A549 (cell line): ENCODE data around the gene SART1. TPM values are rescaled to one million over a fixed set of nuclear protein-coding genes. Genes with fewer than 3 reads are reported as not detected.

ENCODE experiments used
- ATAC-seq, 2 experiments: fragments of 200-7000 bp in 1 of 2; fragments of >200 bp in 1 of 2; cut with Nextera tagmentation in 1 of 2; cut with Tn5 transposase in 1 of 2; 3 replicates each; pipeline versions ENCODE4 v1.8.0 to v1.9.1; 2018 to 2020; ENCODE audit warnings: mild to moderate bottlenecking in 1 of 2, moderate library complexity in 1 of 2
- CTCF ChIA-PET: fragments of 300-600 bp; sonication (Branson Sonifier 250); formaldehyde crosslinking; extraction: SDS; loops from one replicate; lab custom pipeline; 2021; ENCODE audit warnings: antibody characterized with exemption, inconsistent platforms; lab: Yijun Ruan, JAX
- POLR2A ChIA-PET: fragments of 350-600 bp; formaldehyde crosslinking; extraction: SDS; loops from one replicate; lab custom pipeline; 2021; ENCODE audit warnings: antibody characterized with exemption, inconsistent platforms; lab: Yijun Ruan, JAX
- DNase-seq, 2 experiments: peaks; one replicate each; pipeline versions ENCODE4 v3.0.0 to v3.0.0-alpha.2; 2011 to 2016; ENCODE audit warnings: low read depth in 1 of 2, low spot score in 1 of 2
- FAIRE-seq: peaks from 2 replicates; lab custom pipeline; 2011; peaks lifted over from hg19 to GRCh38; lab: Jason Lieb, UNC
- H3K27ac ChIP-seq, 2 experiments: fragments of >200 bp; sonication (Bioruptor Twin); formaldehyde crosslinking; 3 replicates each; pipeline ENCODE4 v1.5.1; 2016 to 2017
- H3K4me1 ChIP-seq: fragments of >200 bp; sonication (Bioruptor Twin); formaldehyde crosslinking; 3 replicates; pipeline ENCODE4 v1.6.1; 2016
- H3K4me2 ChIP-seq: fragments of >200 bp; sonication (Bioruptor Twin); formaldehyde crosslinking; 3 replicates; pipeline ENCODE4 v1.6.1; 2016
- H3K4me3 ChIP-seq: fragments of >200 bp; sonication (Bioruptor Twin); formaldehyde crosslinking; 3 replicates; pipeline ENCODE4 v1.5.1; 2016
- H3K9me3 ChIP-seq: fragments of >200 bp; sonication (Bioruptor Twin); formaldehyde crosslinking; 3 replicates; pipeline ENCODE4 v1.6.1; 2016
- BCL3 ChIP-seq: fragments of >200 bp; sonication (Bioruptor Twin); formaldehyde crosslinking; IDR thresholded peaks from 3 replicates; pipeline ENCODE4 v1.6.1; 2016
- BHLHE40 ChIP-seq: IDR thresholded peaks from 2 replicates; pipeline ENCODE4 v1.6.1; 2012; ENCODE audit warnings: low read depth, low read length, inconsistent platforms
- CBX2 ChIP-seq: fragments of 200-600 bp; sonication (generic); IDR thresholded peaks from 2 replicates; pipeline ENCODE4 v1.6.1; 2016; ENCODE audit warnings: low read depth, mild to moderate bottlenecking, borderline replicate concordance
- CEBPB ChIP-seq, 2 experiments: fragments of >200 bp in 1 of 2; sonication (Bioruptor Twin) in 1 of 2; formaldehyde crosslinking in 1 of 2; IDR thresholded peaks; 2 replicates each; pipeline ENCODE4 v1.6.1; 2012 to 2016
- CHD2 ChIP-seq: fragments of 150-350 bp; IDR thresholded peaks from 2 replicates; pipeline ENCODE4 v1.6.1; 2014; ENCODE audit warnings: low read length; ENCODE audit not compliant: partially characterized antibody
- E2F6 ChIP-seq: IDR thresholded peaks from 2 replicates; pipeline ENCODE4 v1.6.1; 2012; ENCODE audit warnings: low read depth, borderline replicate concordance
- EHMT2 ChIP-seq: fragments of 200-600 bp; sonication (generic); IDR thresholded peaks from 2 replicates; pipeline ENCODE4 v1.6.1; 2016; ENCODE audit warnings: antibody characterized with exemption, low read depth, mild to moderate bottlenecking, moderate library complexity
- FOSL2 ChIP-seq, 2 experiments: fragments of 450-650 bp in 1 of 2; fragments of >200 bp in 1 of 2; sonication (Bioruptor Twin) in 1 of 2; formaldehyde crosslinking; IDR thresholded peaks; 2 replicates each; pipeline versions ENCODE4 v1.5.0 to v1.6.1; 2016 to 2020; ENCODE audit warnings: mild to moderate bottlenecking in 1 of 2, moderate library complexity in 1 of 2
- FOXS1 ChIP-seq: fragments of 250-450 bp; sonication (Bioruptor Pico); IDR thresholded peaks from 2 replicates; pipeline ENCODE4 v1.5.0; 2020; ENCODE audit warnings: mild to moderate bottlenecking, moderate library complexity
- HMGXB4 ChIP-seq: fragments of 250-450 bp; sonication (Bioruptor Pico); IDR thresholded peaks from 2 replicates; pipeline ENCODE4 v1.5.0; 2021; ENCODE audit warnings: mild to moderate bottlenecking, moderate library complexity, borderline replicate concordance
- HOXA7 ChIP-seq: fragments of 250-450 bp; sonication (Bioruptor Pico); IDR thresholded peaks from 2 replicates; pipeline ENCODE4 v1.5.0; 2020; ENCODE audit warnings: mild to moderate bottlenecking, moderate library complexity
- HOXB13 ChIP-seq: fragments of 250-450 bp; sonication (Bioruptor Pico); IDR thresholded peaks from 2 replicates; pipeline ENCODE4 v1.5.0; 2020; ENCODE audit warnings: low read depth, mild to moderate bottlenecking, moderate library complexity
- JUN ChIP-seq, 2 experiments: fragments of >200 bp; sonication (Bioruptor Twin); formaldehyde crosslinking; IDR thresholded peaks; 2 replicates in 1 of 2; 3 replicates in 1 of 2; pipeline ENCODE4 v1.6.1; 2016 to 2017
- KDM1A ChIP-seq: fragments of 200-600 bp; sonication (generic); IDR thresholded peaks from 2 replicates; pipeline ENCODE4 v1.6.1; 2016; ENCODE audit warnings: low read depth, mild to moderate bottlenecking
- KDM5A ChIP-seq: fragments of 200-600 bp; sonication (generic); IDR thresholded peaks from 2 replicates; pipeline ENCODE4 v1.6.1; 2016; ENCODE audit warnings: antibody characterized with exemption, mild to moderate bottlenecking
- NR3C1 ChIP-seq: fragments of >200 bp; sonication (Bioruptor Twin); formaldehyde crosslinking; IDR thresholded peaks from 3 replicates; pipeline ENCODE4 v1.6.1; 2017
- PHF8 ChIP-seq: fragments of 200-600 bp; sonication (generic); IDR thresholded peaks from 2 replicates; pipeline ENCODE4 v1.6.1; 2016; ENCODE audit warnings: low read depth, mild to moderate bottlenecking, antibody characterized with exemption, moderate library complexity, borderline replicate concordance
- POLR2A ChIP-seq: IDR thresholded peaks from 2 replicates; pipeline ENCODE4 v1.6.1; 2012; ENCODE audit warnings: mild to moderate bottlenecking, low read length
- RAD21 ChIP-seq, 2 experiments: fragments of >200 bp in 1 of 2; sonication (Bioruptor Twin) in 1 of 2; formaldehyde crosslinking in 1 of 2; IDR thresholded peaks in 1 of 2; conservative IDR thresholded peaks in 1 of 2; 2 replicates in 1 of 2; 3 replicates in 1 of 2; pipeline ENCODE4 v1.6.1; 2012 to 2018; ENCODE audit warnings: inconsistent platforms in 1 of 2
- SMC3 ChIP-seq: fragments of >200 bp; sonication (Bioruptor Twin); formaldehyde crosslinking; IDR thresholded peaks from 3 replicates; pipeline ENCODE4 v1.6.1; 2018; ENCODE audit warnings: inconsistent platforms
- TP53 ChIP-seq: fragments of 250-450 bp; sonication (Bioruptor Pico); IDR thresholded peaks from 2 replicates; pipeline ENCODE4 v1.5.0; 2021; ENCODE audit warnings: mild to moderate bottlenecking, moderate library complexity
- USF2 ChIP-seq: fragments of 450-650 bp; IDR thresholded peaks from 2 replicates; pipeline ENCODE4 v1.6.1; 2014; ENCODE audit warnings: antibody characterized with exemption
- ZFP36 ChIP-seq: fragments of 450-650 bp; IDR thresholded peaks from 2 replicates; pipeline ENCODE4 v1.6.1; 2014; ENCODE audit warnings: borderline replicate concordance; ENCODE audit not compliant: partially characterized antibody
- WGBS: methylation state at CpG from one replicate; pipeline ENCODE4 v1.1.6; 2017; ENCODE audit errors: missing lambda C conversion rate; 5-methylcytosine and 5-hydroxymethylcytosine counted together
- polyA minus RNA-seq: library from RNA; depleted of rRNA, polyadenylated mRNA; stranded (reverse); fragments of >200 nt; gene quantifications from 2 replicates; pipeline ENCODE4 v1.2.3, GENCODE V29; 2011; rRNA and poly(A)+ RNA removed
- polyA plus RNA-seq, 4 experiments: library from polyadenylated mRNA; depleted of rRNA in 3 of 4; stranded (reverse); fragments of >200 nt; fragmentation: RNase III in 1 of 4; extraction: RNeasy Plus Mini Kit Qiagen cat#74134 plus additional on column Dnase treatment in 1 of 4; gene quantifications; 2 replicates in 3 of 4; 3 replicates in 1 of 4; pipeline ENCODE4 v1.2.3, GENCODE V29; 2011 to 2017
- TF ChIP-seq, protein P1 (sequence below): fragments of >200 bp; sonication (Bioruptor Twin); formaldehyde crosslinking; IDR thresholded peaks from 3 replicates; pipeline ENCODE4 v1.5.1; 2016
- TF ChIP-seq, protein P2 (sequence below): fragments of 150-350 bp; IDR thresholded peaks from 2 replicates; pipeline ENCODE4 v1.6.1; 2014; ENCODE audit warnings: low read depth, mild to moderate bottlenecking, low read length
- TF ChIP-seq, protein P3 (sequence below): IDR thresholded peaks from 2 replicates; pipeline ENCODE4 v1.6.1; 2012

Gene SART1, protein sequence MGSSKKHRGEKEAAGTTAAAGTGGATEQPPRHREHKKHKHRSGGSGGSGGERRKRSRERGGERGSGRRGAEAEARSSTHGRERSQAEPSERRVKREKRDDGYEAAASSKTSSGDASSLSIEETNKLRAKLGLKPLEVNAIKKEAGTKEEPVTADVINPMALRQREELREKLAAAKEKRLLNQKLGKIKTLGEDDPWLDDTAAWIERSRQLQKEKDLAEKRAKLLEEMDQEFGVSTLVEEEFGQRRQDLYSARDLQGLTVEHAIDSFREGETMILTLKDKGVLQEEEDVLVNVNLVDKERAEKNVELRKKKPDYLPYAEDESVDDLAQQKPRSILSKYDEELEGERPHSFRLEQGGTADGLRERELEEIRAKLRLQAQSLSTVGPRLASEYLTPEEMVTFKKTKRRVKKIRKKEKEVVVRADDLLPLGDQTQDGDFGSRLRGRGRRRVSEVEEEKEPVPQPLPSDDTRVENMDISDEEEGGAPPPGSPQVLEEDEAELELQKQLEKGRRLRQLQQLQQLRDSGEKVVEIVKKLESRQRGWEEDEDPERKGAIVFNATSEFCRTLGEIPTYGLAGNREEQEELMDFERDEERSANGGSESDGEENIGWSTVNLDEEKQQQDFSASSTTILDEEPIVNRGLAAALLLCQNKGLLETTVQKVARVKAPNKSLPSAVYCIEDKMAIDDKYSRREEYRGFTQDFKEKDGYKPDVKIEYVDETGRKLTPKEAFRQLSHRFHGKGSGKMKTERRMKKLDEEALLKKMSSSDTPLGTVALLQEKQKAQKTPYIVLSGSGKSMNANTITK
- polyA plus RNA-seq (2011; rRNA removed) (15.1 and 22.0 TPM in 2 replicates), polyA plus RNA-seq (2017; fragmentation: RNase III; extraction: RNeasy Plus Mini Kit Qiagen cat#74134 plus additional on column Dnase treatment) (52.8 to 62.8 TPM (median 53.8 TPM) in 3 replicates), polyA minus RNA-seq (9.5 and 21.0 TPM in 2 replicates)
- polyA plus RNA-seq (2012; cell fraction: cytosol; rRNA removed): 48.6 and 61.0 TPM in 2 replicates
- 52.9 and 64.2 TPM in 2 replicates for polyA plus RNA-seq (2012; cell fraction: nucleus; rRNA removed)

DNA sequence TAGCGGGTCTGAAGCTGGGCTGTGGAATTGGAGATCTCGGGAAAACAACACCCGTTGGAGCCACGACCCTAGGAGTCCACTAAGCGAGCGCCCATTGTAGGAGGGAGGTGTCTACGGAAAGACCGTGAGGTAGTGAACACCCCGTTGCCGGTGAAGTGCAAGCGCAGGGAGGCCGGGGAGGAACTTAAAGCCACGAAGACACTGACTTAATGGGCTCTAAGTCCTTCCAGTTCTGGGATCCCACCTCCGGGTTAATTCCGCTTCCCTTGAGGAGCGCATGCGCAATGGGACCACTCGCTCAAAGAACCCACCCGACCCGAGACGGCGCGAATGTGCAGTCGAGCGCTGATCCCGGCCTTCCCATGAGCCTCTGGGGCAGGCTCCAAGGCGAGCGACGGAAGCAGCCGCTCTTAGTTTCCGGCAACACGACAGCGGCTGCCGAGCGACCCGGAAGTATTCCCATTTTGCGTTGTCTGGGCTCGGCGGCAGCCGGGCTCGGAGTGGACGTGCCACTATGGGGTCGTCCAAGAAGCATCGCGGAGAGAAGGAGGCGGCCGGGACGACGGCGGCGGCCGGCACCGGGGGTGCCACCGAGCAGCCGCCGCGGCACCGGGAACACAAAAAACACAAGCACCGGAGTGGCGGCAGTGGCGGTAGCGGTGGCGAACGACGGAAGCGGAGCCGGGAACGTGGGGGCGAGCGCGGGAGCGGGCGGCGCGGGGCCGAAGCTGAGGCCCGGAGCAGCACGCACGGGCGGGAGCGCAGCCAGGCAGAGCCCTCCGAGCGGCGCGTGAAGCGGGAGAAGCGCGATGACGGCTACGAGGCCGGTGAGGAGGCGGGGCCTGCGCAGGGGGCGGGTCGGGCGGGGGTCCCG, at the start of gene SART1:
TSS of gene SART1 (plus strand) at position 468 of the 874 bp plus-strand sequence. CDS start at position 515, 47 bp downstream.
- peak within 1 kb of the TSS; percentile 97 for H3K4me2 ChIP-seq
- no peaks in the 10 kb centered on the region for H3K9me3 ChIP-seq
- WGBS: under 1% methylated on average over 57 of the region's 97 CpGs
- peak; percentile 91 to 96 for ATAC-seq
- FAIRE-seq: no peak
- POLR2A ChIA-PET: no interaction called here
- peak within 1 kb of the TSS; percentile 82 to 99 for H3K27ac ChIP-seq
- peak within 1 kb of the TSS; percentile 95 for H3K4me3 ChIP-seq
- peaks cover 12% of the 10 kb centered on the region; the same call in 2 of the 3 replicates for H3K4me1 ChIP-seq
- peak; percentile 98 to 100 for DNase-seq
- CTCF ChIA-PET: interaction anchor here (1.0 to 6.3 kb wide), 4 partner anchors 69 to 77 kb away, joined by 3 to 35 read pairs (median 16); partner anchors contain the start of gene FIBP
- peak; percentile 58; the same call in 2 of the 3 replicates for TF ChIP-seq BCL3
- no peak for TF ChIP-seq KDM1A
- peak; percentile 42; the same call in 1 of the 2 replicates for TF ChIP-seq TP53
- TF ChIP-seq, protein P1, sequence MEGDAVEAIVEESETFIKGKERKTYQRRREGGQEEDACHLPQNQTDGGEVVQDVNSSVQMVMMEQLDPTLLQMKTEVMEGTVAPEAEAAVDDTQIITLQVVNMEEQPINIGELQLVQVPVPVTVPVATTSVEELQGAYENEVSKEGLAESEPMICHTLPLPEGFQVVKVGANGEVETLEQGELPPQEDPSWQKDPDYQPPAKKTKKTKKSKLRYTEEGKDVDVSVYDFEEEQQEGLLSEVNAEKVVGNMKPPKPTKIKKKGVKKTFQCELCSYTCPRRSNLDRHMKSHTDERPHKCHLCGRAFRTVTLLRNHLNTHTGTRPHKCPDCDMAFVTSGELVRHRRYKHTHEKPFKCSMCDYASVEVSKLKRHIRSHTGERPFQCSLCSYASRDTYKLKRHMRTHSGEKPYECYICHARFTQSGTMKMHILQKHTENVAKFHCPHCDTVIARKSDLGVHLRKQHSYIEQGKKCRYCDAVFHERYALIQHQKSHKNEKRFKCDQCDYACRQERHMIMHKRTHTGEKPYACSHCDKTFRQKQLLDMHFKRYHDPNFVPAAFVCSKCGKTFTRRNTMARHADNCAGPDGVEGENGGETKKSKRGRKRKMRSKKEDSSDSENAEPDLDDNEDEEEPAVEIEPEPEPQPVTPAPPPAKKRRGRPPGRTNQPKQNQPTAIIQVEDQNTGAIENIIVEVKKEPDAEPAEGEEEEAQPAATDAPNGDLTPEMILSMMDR: no peak
- TF ChIP-seq, protein P2, sequence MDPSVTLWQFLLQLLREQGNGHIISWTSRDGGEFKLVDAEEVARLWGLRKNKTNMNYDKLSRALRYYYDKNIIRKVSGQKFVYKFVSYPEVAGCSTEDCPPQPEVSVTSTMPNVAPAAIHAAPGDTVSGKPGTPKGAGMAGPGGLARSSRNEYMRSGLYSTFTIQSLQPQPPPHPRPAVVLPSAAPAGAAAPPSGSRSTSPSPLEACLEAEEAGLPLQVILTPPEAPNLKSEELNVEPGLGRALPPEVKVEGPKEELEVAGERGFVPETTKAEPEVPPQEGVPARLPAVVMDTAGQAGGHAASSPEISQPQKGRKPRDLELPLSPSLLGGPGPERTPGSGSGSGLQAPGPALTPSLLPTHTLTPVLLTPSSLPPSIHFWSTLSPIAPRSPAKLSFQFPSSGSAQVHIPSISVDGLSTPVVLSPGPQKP: no peak
- TF ChIP-seq JUN (IDR thresholded peaks at IDR 0.05): peak; percentile 89 to 96
- TF ChIP-seq FOXS1 (CRISPR knock-in tag): no peak
- TF ChIP-seq FOSL2 (IDR thresholded peaks at IDR 0.05): no peak
- 0 out of 2 replicates have a peak, but pooled peaks have one; percentile 9 for TF ChIP-seq FOSL2 (CRISPR knock-in tag; IDR thresholded peaks at IDR 0.05)
- TF ChIP-seq KDM5A: peak; percentile 58; the same call in 1 of the 2 replicates
- TF ChIP-seq PHF8: peak; percentile 70
- no peak for TF ChIP-seq CEBPB (IDR thresholded peaks at IDR 0.05)
- no peak for TF ChIP-seq CBX2
- peak; percentile 29; the same call in 1 of the 2 replicates for TF ChIP-seq E2F6
- no peak for TF ChIP-seq USF2
- no peak for TF ChIP-seq NR3C1
- TF ChIP-seq BHLHE40: no peak
- TF ChIP-seq HOXB13: no peak
- TF ChIP-seq EHMT2: no peak
- peak; percentile 11; the same call in 1 of the 3 replicates for TF ChIP-seq SMC3
- TF ChIP-seq RAD21 (conservative IDR thresholded peaks at IDR 0.05 in 1 of 2, IDR thresholded peaks at IDR 0.05 in 1 of 2): 0 out of 5 replicates have a peak, but pooled peaks of 1 of the 2 experiments have one; percentile 9
- TF ChIP-seq HOXA7 (CRISPR knock-in tag): no peak
- TF ChIP-seq POLR2A: peak; percentile 64
- TF ChIP-seq, protein P3, sequence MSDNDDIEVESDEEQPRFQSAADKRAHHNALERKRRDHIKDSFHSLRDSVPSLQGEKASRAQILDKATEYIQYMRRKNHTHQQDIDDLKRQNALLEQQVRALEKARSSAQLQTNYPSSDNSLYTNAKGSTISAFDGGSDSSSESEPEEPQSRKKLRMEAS: peak; percentile 92
- no peak for TF ChIP-seq HMGXB4 (CRISPR knock-in tag)
- no peak for TF ChIP-seq CHD2
- TF ChIP-seq ZFP36: no peak
